Bronchial epithelial cell (primary cell): Measurements from ENCODE around the gene A1BG. TPM values are rescaled to one million over a fixed set of nuclear protein-coding genes. Genes with fewer than 3 reads are reported as not detected.
"Not testable (repeated sequence)": the region's sequence is repeated elsewhere in the genome, so short reads cannot be mapped to it uniquely, and the experiment has no call there.

Source experiments
- DNase-seq: peaks from one replicate; pipeline ENCODE4 v3.0.0-alpha.2; 2010; ENCODE audit warnings: low read depth
- FAIRE-seq: peaks from 2 replicates; lab custom pipeline; 2011; peaks lifted over from hg19 to GRCh38; lab: Jason Lieb, UNC
- H3K27me3 ChIP-seq: 2 replicates; pipeline ENCODE4 v1.5.1; 2011; ENCODE audit warnings: low read length; ENCODE audit not compliant: control insufficient read depth, insufficient read depth
- H3K36me3 ChIP-seq: 2 replicates; pipeline ENCODE4 v1.5.1; 2011; ENCODE audit warnings: low read length; ENCODE audit not compliant: control insufficient read depth, insufficient read depth
- H3K4me3 ChIP-seq: 2 replicates; pipeline ENCODE4 v1.5.1; 2011; ENCODE audit warnings: mild to moderate bottlenecking, low read depth, low read length, control low read depth
- CTCF ChIP-seq: IDR thresholded peaks from 2 replicates; pipeline ENCODE4 v1.5.1; 2011; ENCODE audit warnings: mild to moderate bottlenecking, moderate library complexity, low read length, control low read depth, inconsistent platforms; ENCODE audit not compliant: insufficient read depth, severe bottlenecking
- total RNA-seq: library from RNA; depleted of rRNA; stranded (reverse); fragments of >200 nt; gene quantifications from 2 replicates; pipeline ENCODE4 v1.2.1, GENCODE V29; 2014

Gene A1BG
- total RNA-seq, 1 donor from 2014 or later, result 2.1 TPM

- no peaks in the 10 kb centered on the region for H3K36me3 ChIP-seq
- DNase-seq (no peak), FAIRE-seq (no peak)
- no peak overlapping the region for H3K4me3 ChIP-seq
- TF ChIP-seq CTCF, result no peak
- H3K27me3 ChIP-seq, result peaks cover 10% of the 10 kb centered on the region
Measured at GRCh38 chr19:58351558-58351878, 1.8 kb downstream of the A1BG start.

- H3K27me3 ChIP-seq, result peaks cover 8% of the 10 kb centered on the region
- H3K4me3 ChIP-seq, result no peak overlapping the region
- no peak for TF ChIP-seq CTCF
- DNase-seq (no peak), FAIRE-seq (no peak)
- H3K36me3 ChIP-seq, result no peaks in the 10 kb centered on the region
Measured at GRCh38 chr19:58350871-58351557, 2.3 kb downstream of the A1BG start.

- FAIRE-seq (no peak), DNase-seq (no peak)
- Histone ChIP-seq H3K27me3 (peaks cover 6% of the 10 kb centered on the region), H3K4me3 (no peak overlapping the region), H3K36me3 (no peaks in the 10 kb centered on the region)
- no peak for TF ChIP-seq CTCF
Measured at GRCh38 chr19:58350001-58350861, 3.1 kb downstream of the A1BG start.

- no peak for TF ChIP-seq CTCF
- peaks cover 6% of the 10 kb centered on the region for H3K27me3 ChIP-seq
- no peak for FAIRE-seq
- no peak overlapping the region for H3K4me3 ChIP-seq
- DNase-seq, result no peak
- no peaks in the 10 kb centered on the region for H3K36me3 ChIP-seq
Measured at GRCh38 chr19:58349590-58349989, 3.7 kb downstream of the A1BG start.

- H3K27me3 ChIP-seq, FAIRE-seq, H3K36me3 ChIP-seq, DNase-seq: not testable (repeated sequence)
- peak overlapping the region; percentile 36 for H3K4me3 ChIP-seq
Measured at GRCh38 chr19:58348080-58348479, 5.2 kb downstream of the A1BG start.

- H3K27me3 ChIP-seq, result peaks cover 6% of the 10 kb centered on the region
- DNase-seq, result no peak
- no peaks in the 10 kb centered on the region for H3K36me3 ChIP-seq
- H3K4me3 ChIP-seq, result peak overlapping the region; percentile 36
- FAIRE-seq, result no peak
- TF ChIP-seq CTCF, result no peak
Measured at GRCh38 chr19:58346961-58347929, 6.0 kb downstream of the A1BG start.
